HG03469 (cell line): ENCODE results near the gene CAPN9.

Experiments used
- ATAC-seq: cut with Tn5 transposase; IDR thresholded peaks from one replicate; pipeline ENCODE4 v1.9.1; 2021; ENCODE audit warnings: mild to moderate bottlenecking, moderate library complexity, moderate number of reproducible peaks; ENCODE audit not compliant: unreplicated experiment

CAPN9 gene

GRCh38 chr1:230820568-230820967 lies 73.4 kb downstream of the CAPN9 start:
- no peak for ATAC-seq

DNA sequence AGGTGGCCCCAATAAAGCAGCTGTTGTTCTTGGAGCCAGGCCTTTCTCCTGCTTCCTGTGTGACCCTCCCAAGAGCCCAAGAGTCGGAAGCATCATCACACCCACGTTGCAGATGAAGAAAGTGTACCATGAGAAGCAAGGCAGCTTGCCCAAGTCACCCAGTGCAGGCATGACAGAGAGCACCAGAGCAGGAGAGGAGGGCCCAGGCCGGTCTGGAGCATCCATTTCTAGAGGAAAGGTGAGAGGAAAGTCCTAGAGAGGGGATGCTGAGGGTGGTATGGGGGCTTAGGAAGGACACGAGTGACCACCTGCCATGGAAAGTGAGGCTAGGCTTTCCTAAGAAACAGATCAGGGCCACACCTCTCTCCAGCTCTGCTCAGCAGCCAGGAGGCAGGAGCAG lies 74.2 kb downstream of the CAPN9 start:
- no peak for ATAC-seq

DNA sequence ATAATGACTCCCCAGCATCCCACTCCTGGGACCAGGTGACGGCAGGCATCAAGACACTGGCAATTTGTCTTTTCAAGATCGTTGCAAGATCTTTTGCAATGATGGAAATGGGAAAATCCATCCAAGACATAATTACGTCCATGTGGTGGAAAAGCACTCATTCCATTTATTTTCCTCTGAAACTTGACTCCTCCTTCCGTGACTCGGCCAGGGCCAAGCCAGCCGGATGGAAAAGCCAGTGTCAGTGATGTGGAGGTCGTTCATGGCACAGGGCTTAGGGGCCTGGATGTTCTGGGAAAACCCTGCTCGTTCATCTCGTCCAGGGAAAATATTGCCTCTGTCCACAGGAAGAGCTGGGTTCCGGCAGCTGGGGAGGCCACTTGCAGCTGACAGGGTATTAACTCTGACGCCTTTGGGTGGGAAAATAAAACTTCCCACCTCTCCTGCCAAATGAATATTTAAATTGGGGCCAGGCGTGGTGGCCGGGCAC lies 74.9 kb downstream of the CAPN9 start:
- no peak for ATAC-seq

DNA sequence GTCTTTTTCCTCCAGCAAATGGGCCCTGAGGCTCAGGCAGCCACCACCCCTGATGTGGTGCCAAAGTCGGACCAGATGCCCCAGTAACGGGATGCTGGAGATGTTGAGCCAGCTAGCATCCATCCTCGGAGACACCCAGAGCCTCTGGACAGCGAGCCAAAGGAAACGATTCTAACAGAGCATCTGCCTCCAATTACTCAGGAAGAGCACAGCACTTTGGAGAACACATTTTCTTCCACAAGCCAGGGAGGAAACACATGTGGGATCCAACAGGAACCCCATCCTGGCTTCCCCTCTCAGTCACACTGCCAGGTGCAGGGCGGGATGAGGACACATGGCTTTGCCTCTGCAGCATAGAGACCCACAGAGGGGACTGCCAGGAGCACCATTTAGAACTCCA lies 76.2 kb downstream of the CAPN9 start:
- ATAC-seq, result no peak

DNA sequence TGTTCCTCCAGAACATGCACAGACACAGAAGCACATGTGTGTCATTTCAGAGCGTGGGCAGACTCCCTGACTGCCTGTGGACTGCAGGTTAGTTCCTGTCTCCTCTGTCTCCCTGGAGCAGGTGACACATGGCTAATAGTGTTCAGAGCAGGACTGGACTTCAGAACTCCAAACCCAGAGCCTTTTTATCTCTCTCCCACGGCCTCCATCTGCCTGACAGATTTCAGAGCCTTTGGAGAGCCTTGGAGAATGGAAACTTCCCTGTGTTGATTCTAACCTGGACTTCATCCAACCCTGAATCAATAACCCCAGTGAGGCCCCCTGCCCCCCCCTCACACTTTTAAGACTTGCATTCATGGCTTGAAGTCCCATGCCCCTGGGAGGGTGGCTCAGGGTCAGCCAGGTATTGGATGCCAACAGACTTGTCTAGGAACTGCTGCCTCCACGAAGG lies 76.8 kb downstream of the CAPN9 start:
- no peak for ATAC-seq

DNA sequence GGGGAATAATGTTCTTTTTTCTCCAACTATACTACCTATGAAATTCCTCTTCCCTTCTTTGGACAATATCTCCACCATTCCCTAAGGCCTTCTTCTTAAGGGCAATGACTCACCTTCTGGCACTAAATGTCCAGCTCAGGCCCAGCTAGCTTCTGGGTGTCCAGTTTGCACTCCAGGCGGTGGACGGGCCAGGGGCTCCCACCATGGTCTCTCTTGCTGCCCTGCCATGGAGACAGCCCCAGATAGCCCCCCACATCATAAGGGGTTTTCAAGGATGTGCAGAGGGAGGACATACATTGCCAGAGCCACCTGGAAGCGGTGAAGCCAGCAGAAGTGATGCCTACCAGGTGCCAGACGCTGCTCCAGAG lies 77.3 kb downstream of the CAPN9 start:
- ATAC-seq, result no peak

DNA sequence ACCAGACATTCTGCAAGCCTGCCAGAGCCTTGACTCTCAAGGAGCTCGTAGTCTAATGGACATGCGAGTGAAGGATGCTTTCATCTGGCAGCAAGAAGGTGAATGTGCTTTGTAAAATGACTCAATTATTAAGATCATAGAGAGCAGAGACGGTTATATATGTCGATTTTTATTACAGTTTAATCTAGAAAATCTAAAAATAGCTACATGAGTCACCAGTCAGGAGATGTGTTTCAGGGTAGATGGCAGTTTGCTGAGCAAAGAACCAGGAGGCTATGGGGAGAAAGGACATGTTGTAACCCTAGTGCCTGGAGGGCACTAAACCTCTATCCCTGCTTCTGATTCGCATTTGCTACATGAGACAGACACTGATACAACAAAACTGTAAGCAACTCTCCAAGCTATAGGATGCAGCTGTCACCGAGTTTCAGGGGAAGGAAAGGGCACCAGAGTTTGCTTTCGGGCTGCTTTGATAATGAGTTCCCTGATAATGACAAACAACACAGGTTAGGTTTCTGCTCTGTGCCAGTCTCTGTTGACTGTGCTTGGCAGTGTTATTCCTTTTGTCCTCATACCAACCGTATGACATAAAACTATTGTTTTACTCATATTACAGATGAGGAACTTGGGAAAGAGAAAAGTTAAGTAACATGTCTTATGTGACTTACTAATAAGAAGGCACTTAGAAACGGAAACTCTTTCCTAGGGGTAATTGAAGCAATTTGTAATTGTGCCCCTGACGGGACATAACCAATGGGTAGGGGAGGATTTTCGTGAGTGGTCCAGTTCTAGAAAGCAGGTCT lies 77.9 kb downstream of the CAPN9 start:
- ATAC-seq, result no peak

- no peak for ATAC-seq
Observed at GRCh38 chr1:230825761-230826160, 78.6 kb downstream of the CAPN9 start.

GRCh38 chr1:230826166-230826875 lies 79.1 kb downstream of the CAPN9 start:
- ATAC-seq, result no peak

- no peak for ATAC-seq
Observed at GRCh38 chr1:230827081-230827681, 80.0 kb downstream of the CAPN9 start.

DNA sequence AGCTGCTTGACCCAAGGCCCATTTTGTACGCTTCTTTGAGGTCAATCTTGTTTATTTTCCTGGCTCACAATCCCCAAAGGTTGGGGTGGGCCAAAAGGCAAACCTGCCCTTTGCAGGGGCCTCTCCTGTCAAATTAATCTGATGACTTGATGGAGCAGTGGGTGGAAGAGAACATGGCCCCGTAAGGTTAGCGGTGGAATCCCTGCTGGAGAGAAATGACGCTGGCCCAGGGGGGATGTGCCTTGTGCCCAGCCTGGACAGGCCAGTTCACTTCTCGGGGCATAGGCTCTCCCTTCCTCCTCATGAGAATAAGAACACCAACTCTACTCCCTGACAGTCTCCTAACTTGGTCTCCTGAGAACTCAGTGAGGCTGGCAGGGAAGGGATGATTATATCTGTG lies 80.6 kb downstream of the CAPN9 start:
- ATAC-seq, result no peak

GRCh38 chr1:230828421-230828820 lies 81.2 kb downstream of the CAPN9 start:
- no peak for ATAC-seq

- no peak for ATAC-seq
Observed at GRCh38 chr1:230831771-230832170, 84.6 kb downstream of the CAPN9 start.

- no peak for ATAC-seq
Observed at GRCh38 chr1:230832476-230832875, 85.3 kb downstream of the CAPN9 start.

DNA sequence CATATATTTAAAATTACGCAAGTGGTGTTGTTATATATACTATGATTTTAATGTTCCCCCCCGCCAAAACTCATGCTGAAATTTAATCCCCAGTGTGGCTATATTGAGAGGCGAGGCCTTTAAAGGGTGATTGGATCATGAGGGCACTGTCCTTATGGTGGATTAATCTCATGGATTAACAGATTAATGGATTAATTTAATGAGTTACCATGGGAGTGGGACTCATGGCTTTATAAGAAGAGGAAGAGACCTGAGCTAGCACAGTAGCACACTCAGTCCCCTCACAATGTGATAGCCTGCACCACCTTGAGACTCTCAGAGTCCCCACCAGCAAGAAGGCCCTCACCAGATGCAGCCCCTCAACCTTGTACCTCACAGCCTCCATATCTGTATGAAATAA lies 86.3 kb downstream of the CAPN9 start:
- ATAC-seq, result no peak

GRCh38 chr1:230834292-230834691 lies 87.1 kb downstream of the CAPN9 start:
- ATAC-seq, result no peak

DNA sequence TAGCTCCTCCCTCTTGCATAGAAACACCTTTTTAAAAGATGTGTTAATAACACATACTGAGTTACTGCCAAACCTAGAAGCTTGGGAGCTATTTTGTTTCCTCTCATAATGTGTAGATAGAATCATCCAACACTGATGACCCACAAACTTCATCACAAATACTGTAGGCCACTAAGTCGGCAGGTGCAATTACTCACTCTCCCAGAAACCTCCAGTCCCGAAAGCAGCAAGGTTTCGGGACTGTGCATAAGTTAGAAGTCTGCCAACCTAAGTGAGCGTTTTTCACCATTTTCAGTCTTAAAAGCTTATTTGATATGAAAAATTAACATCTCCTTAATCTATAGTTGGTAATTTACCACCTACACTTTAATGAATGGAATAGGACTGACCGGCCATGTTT lies 89.2 kb downstream of the CAPN9 start:
- no peak for ATAC-seq

- no peak for ATAC-seq
Observed at GRCh38 chr1:230836793-230837192, 89.6 kb downstream of the CAPN9 start.

- no peak for ATAC-seq
Observed at GRCh38 chr1:230839173-230839572, 92.0 kb downstream of the CAPN9 start.

DNA sequence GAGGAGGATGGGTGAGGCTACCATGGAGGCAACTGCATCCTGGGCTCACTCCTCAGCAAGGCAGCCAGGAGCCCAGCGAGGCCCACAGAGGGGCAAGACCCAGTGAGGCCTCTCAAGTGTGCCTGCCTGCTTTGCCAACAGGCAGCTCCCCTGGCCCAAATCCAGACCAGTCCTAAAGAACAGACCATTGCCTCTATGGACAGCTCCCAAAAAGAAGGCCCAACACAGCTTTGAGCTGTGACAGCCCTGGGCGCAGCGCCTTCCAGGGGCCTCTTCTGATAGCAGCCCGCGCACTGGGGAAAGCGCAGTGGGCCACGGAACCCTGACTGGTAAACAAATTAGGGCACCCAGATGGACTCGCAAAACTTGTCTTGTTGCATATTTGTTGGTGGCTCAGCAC lies 95.6 kb downstream of the CAPN9 start:
- no peak for ATAC-seq

DNA sequence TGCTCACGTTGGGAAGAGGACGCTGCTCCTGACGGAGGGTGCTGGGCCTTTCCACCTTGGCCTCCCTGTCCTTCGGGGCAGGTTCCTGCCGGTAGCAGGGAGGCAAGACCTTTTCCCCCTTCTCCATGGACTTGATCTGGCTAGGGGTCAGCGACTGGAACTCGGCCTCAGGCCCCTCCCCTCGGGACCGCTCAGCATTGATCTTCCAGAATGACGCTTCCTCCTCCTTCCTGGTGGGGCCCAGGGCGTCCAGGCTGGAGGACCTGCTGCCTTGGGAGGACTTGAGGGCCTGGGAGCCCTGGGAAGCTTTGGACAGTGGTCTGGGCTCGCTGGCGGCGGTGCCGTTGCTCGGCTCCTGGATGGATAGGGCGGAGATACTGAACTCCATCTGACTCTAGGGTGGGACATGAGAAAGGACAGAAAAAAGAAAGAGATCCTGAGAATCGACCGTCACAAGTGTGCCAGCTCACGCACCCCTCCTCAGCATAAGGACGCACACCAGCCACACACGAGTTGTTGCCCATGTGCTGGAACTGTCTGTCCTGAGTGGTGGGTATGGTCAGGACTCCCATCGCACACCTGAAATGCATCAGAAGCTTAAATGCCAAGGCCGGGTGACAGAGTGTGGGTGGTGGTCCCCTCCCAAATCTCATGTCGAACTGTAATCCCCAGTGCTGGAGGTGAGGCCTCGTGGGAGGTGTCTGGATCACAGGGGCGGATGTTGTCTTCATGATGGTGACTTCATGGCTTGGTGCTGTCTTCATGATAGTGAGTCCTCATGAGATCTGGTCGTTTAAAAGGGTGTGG lies 96.5 kb downstream of the CAPN9 start:
- no peak for ATAC-seq
